H1 (cell line): ENCODE measurements around the gene TEX26. TPM values are rescaled to one million over a fixed set of nuclear protein-coding genes. Genes with fewer than 3 reads are reported as not detected.

Experiments
- CTCF ChIA-PET: fragments of 300-600 bp; sonication (Branson Sonifier 250); formaldehyde crosslinking; loops from one replicate; lab custom pipeline; 2021; ENCODE audit not compliant: partially characterized antibody; lab: Charles Lee
- POLR2A ChIA-PET: fragments of 300-600 bp; sonication (Branson Sonifier 250); formaldehyde crosslinking; loops from one replicate; lab custom pipeline; 2021; ENCODE audit warnings: inconsistent platforms; ENCODE audit not compliant: partially characterized antibody; lab: Charles Lee
- DNase-seq, 2 experiments: peaks; one replicate each; pipeline versions ENCODE4 v3.0.0 to v3.0.0-alpha.2; 2010 to 2022; ENCODE audit warnings: low spot score in 2 of 2, low read depth in 1 of 2, mixed read lengths in 1 of 2
- FAIRE-seq: peaks from 2 replicates; lab custom pipeline; 2011; peaks lifted over from hg19 to GRCh38; lab: Jason Lieb, UNC
- H2AFZ ChIP-seq: 2 replicates; pipeline ENCODE4 v1.8.1; 2012; ENCODE audit warnings: low read length, inconsistent platforms
- H2AK5ac ChIP-seq: 2 replicates; pipeline ENCODE4 v1.6.1; 2013; ENCODE audit warnings: low read depth, low read length
- H2BK120ac ChIP-seq: replicated peaks from 2 replicates; pipeline ENCODE3; 2013; ENCODE audit warnings: low read depth, low read length, inconsistent platforms
- H2BK12ac ChIP-seq: 2 replicates; pipeline ENCODE4 v1.6.1; 2013; ENCODE audit warnings: low read depth, low read length
- H2BK15ac ChIP-seq: 2 replicates; pipeline ENCODE4 v1.6.1; 2013; ENCODE audit warnings: low read length
- H2BK20ac ChIP-seq: 2 replicates; pipeline ENCODE4 v1.6.1; 2013; ENCODE audit warnings: low read length
- H2BK5ac ChIP-seq: 2 replicates; pipeline ENCODE4 v1.6.1; 2013; ENCODE audit warnings: low read depth, low read length
- H3K14ac ChIP-seq: 2 replicates; pipeline ENCODE4 v1.6.1; 2013; ENCODE audit warnings: inconsistent platforms; ENCODE audit not compliant: insufficient read length
- H3K18ac ChIP-seq: 2 replicates; pipeline ENCODE4 v1.6.1; 2013; ENCODE audit warnings: low read length; ENCODE audit errors: extremely low read depth
- H3K23ac ChIP-seq: 2 replicates; pipeline ENCODE4 v1.6.1; 2013; ENCODE audit warnings: inconsistent platforms; ENCODE audit not compliant: insufficient read length
- H3K23me2 ChIP-seq: 2 replicates; pipeline ENCODE4 v1.6.1; 2013; ENCODE audit warnings: low read depth, low read length
- H3K27ac ChIP-seq: 2 replicates; pipeline ENCODE4 v1.6.1; 2011; ENCODE audit warnings: low read depth, low read length, inconsistent platforms
- H3K27me3 ChIP-seq, 4 experiments: replicated peaks in 1 of 4; 1 replicate in 1 of 4; 2 replicates in 3 of 4; pipeline versions ENCODE4 v1.6.1 to v1.8.1; 2011 to 2013; ENCODE audit warnings: low read length in 3 of 4, mild to moderate bottlenecking in 3 of 4, inconsistent platforms in 2 of 4, mixed read lengths in 2 of 4, moderate library complexity in 1 of 4; ENCODE audit not compliant: control insufficient read depth in 3 of 4, insufficient read depth in 3 of 4; ENCODE audit errors: extremely low read depth in 1 of 4
- H3K36me3 ChIP-seq, 4 experiments: 2 replicates each; pipeline versions ENCODE4 v1.6.1 to v1.8.1; 2011 to 2013; ENCODE audit warnings: mild to moderate bottlenecking in 4 of 4, low read length in 3 of 4, moderate library complexity in 2 of 4, control low read depth in 1 of 4, inconsistent platforms in 1 of 4; ENCODE audit not compliant: insufficient read depth in 4 of 4, control insufficient read depth in 2 of 4
- H3K4ac ChIP-seq: replicated peaks from 2 replicates; pipeline ENCODE3; 2013; ENCODE audit warnings: low read length, low read depth, mixed read lengths, inconsistent platforms; ENCODE audit not compliant: insufficient read length
- H3K4me1 ChIP-seq, 4 experiments: replicated peaks in 1 of 4; 1 replicate in 1 of 4; 2 replicates in 3 of 4; pipeline versions ENCODE4 v1.6.1 to v1.8.1; 2011 to 2013; ENCODE audit warnings: low read length in 3 of 4, inconsistent platforms in 2 of 4, mixed read lengths in 1 of 4; ENCODE audit not compliant: insufficient read depth in 4 of 4, control insufficient read depth in 3 of 4
- H3K4me2 ChIP-seq, 2 experiments: 2 replicates each; pipeline versions ENCODE4 v1.6.1 to v1.8.1; 2011 to 2013; ENCODE audit warnings: low read depth in 2 of 2, low read length in 2 of 2, control low read depth in 1 of 2, inconsistent platforms in 1 of 2, mild to moderate bottlenecking in 1 of 2; ENCODE audit not compliant: insufficient read depth in 1 of 2
- H3K4me3 ChIP-seq, 4 experiments: fragments of 200-600, 300-600 bp in 1 of 4; sonication (generic), shearing (Covaris generic), sonication (Bioruptor Twin) in 1 of 4; 2 replicates each; pipeline versions ENCODE4 v1.5.1 to v1.8.1; 2011 to 2016; ENCODE audit warnings: low read length in 4 of 4, low read depth in 3 of 4, control low read depth in 2 of 4, inconsistent platforms in 2 of 4, mild to moderate bottlenecking in 2 of 4, mixed read lengths in 1 of 4, moderate library complexity in 1 of 4; ENCODE audit not compliant: insufficient read depth in 2 of 4; ENCODE audit errors: extremely low read depth in 1 of 4
- H3K56ac ChIP-seq: replicated peaks from 2 replicates; pipeline ENCODE3; 2013; ENCODE audit warnings: low read depth, mild to moderate bottlenecking, mixed read lengths, low read length, inconsistent platforms; ENCODE audit not compliant: insufficient read length
- H3K79me1 ChIP-seq: 2 replicates; pipeline ENCODE4 v1.6.1; 2013; ENCODE audit warnings: low read depth, low read length, control low read depth
- H3K79me2 ChIP-seq, 2 experiments: 2 replicates each; pipeline versions ENCODE4 v1.6.1 to v1.8.1; 2012 to 2013; ENCODE audit warnings: low read length in 2 of 2, mild to moderate bottlenecking in 2 of 2, inconsistent platforms in 1 of 2; ENCODE audit not compliant: insufficient read depth in 2 of 2, control insufficient read depth in 1 of 2
- H3K9ac ChIP-seq, 4 experiments: replicated peaks in 1 of 4; 1 replicate in 1 of 4; 2 replicates in 3 of 4; pipeline versions ENCODE4 v1.6.1 to v1.8.1; 2011 to 2013; ENCODE audit warnings: low read depth in 3 of 4, low read length in 3 of 4, control low read depth in 2 of 4, mild to moderate bottlenecking in 2 of 4, moderate library complexity in 2 of 4, inconsistent platforms in 1 of 4; ENCODE audit errors: extremely low read depth in 1 of 4
- H3K9me3 ChIP-seq, 2 experiments: 2 replicates each; pipeline versions ENCODE4 v1.6.1 to v1.8.1; 2012 to 2013; ENCODE audit warnings: mild to moderate bottlenecking in 2 of 2, moderate library complexity in 2 of 2, control low read depth in 1 of 2, inconsistent platforms in 1 of 2, low read depth in 1 of 2, low read length in 1 of 2, mixed read lengths in 1 of 2; ENCODE audit not compliant: insufficient read depth in 2 of 2
- H4K20me1 ChIP-seq, 2 experiments: replicated peaks in 1 of 2; 2 replicates each; pipeline versions ENCODE3 to v1.8.1; 2011 to 2013; ENCODE audit warnings: inconsistent platforms in 2 of 2, low read length in 2 of 2, mild to moderate bottlenecking in 1 of 2; ENCODE audit not compliant: insufficient read depth in 2 of 2, control insufficient read depth in 1 of 2
- H4K5ac ChIP-seq: 2 replicates; pipeline ENCODE4 v1.6.1; 2013; ENCODE audit warnings: low read length, low read depth, mixed read lengths, inconsistent platforms; ENCODE audit not compliant: insufficient read length
- H4K8ac ChIP-seq: 2 replicates; pipeline ENCODE4 v1.8.0; 2013; ENCODE audit warnings: mild to moderate bottlenecking, moderate library complexity, low read length, inconsistent platforms; ENCODE audit not compliant: insufficient read depth; ENCODE audit errors: extremely low read depth
- H4K91ac ChIP-seq: replicated peaks from 2 replicates; pipeline ENCODE3; 2013; ENCODE audit warnings: low read length, mixed read lengths, inconsistent platforms; ENCODE audit not compliant: insufficient read length
- CHD2 ChIP-seq: IDR thresholded peaks from 2 replicates; pipeline ENCODE4 v1.6.1; 2012; ENCODE audit warnings: low read length, improper control_type of control experiment
- KDM1A ChIP-seq: fragments of 200-600, 300-600 bp; sonication (generic); IDR thresholded peaks from 2 replicates; pipeline ENCODE4 v1.7.1; 2016; ENCODE audit warnings: mild to moderate bottlenecking, low read length, borderline replicate concordance
- KDM4A ChIP-seq: IDR thresholded peaks from one replicate; pipeline ENCODE4 v1.7.1; 2012; ENCODE audit warnings: low read depth, mild to moderate bottlenecking, moderate library complexity, low read length, inconsistent platforms; ENCODE audit not compliant: severe bottlenecking
- MAX ChIP-seq: IDR thresholded peaks from 2 replicates; pipeline ENCODE4 v1.6.1; 2012; ENCODE audit warnings: inconsistent platforms
- SRF ChIP-seq: IDR thresholded peaks from 2 replicates; pipeline ENCODE4 v1.6.1; 2011; ENCODE audit warnings: mild to moderate bottlenecking, low read depth, low read length, moderate library complexity
- ZNF274 ChIP-seq: IDR thresholded peaks from 2 replicates; pipeline ENCODE4 v1.7.0; 2012; ENCODE audit warnings: low read length, borderline replicate concordance; ENCODE audit errors: extremely low read depth
- WGBS, 2 experiments: shearing (Covaris generic) in 1 of 2; methylation state at CpG; one replicate each; pipeline versions ENCODE4 v1.1.6 to v1.1.7; 2013 to 2015; ENCODE audit warnings: low lambda C conversion rate in 2 of 2, mixed read lengths in 2 of 2, inconsistent platforms in 1 of 2, low coverage in 1 of 2, missing lambda C conversion rate in 1 of 2; ENCODE audit not compliant: insufficient replicate concordance in 2 of 2, insufficient coverage in 1 of 2, insufficient read length in 1 of 2; ENCODE audit errors: extremely low coverage in 1 of 2, missing lambda C conversion rate in 1 of 2; 5-methylcytosine and 5-hydroxymethylcytosine counted together
- polyA plus RNA-seq, 7 experiments: library from polyadenylated mRNA; depleted of rRNA in 3 of 7; stranded (reverse) in 5 of 7; unstranded in 2 of 7; fragments of >200 nt in 5 of 7; fragments of 200-250 nt in 2 of 7; gene quantifications; 1 replicate in 5 of 7; 2 replicates in 1 of 7; 4 replicates in 1 of 7; pipeline versions ENCODE4 v1.2.1 to v1.2.3, GENCODE V29; 2011 to 2013; ENCODE audit warnings: missing spikeins in 2 of 7, mixed read lengths in 2 of 7
- total RNA-seq: library from RNA; stranded (reverse); fragmentation: NEBNext Ultra II Directional; extraction: Animal tissue kit (Norgen Biotek cat#: 25700); gene quantifications from 2 replicates; pipeline ENCODE4 v1.2.1, GENCODE V29; 2021

Gene TEX26
- total and polyA plus RNA-seq, 2 of the 8 experiments (the other 6 are each of a cell fraction or from before 2014, with no cell fraction given), result not detected

GRCh38 chr13:30906411-30907051 is 25.9 kb upstream of the TEX26 start:
- peaks cover 12% of the 10 kb centered on the region for H3K23me2 ChIP-seq
- ChIA-PET CTCF (interaction anchor here (0.9 to 2.8 kb wide), 8 partner anchors 14 to 137 kb away, joined by 3 to 17 read pairs (median 4); no protein-coding TSS in a partner anchor), POLR2A (interaction anchor here (1.0 to 1.1 kb wide), 2 partner anchors 22 to 43 kb away, joined by 3 to 4 read pairs; no protein-coding TSS in a partner anchor)
- H3K4me1 ChIP-seq, result no peaks in the 10 kb centered on the region
- no peak for FAIRE-seq
- no peak overlapping the region; the same call in 1 of the 2 replicates for H3K18ac ChIP-seq
- H2BK12ac ChIP-seq, result 0 out of 2 replicates have a peak overlapping the region, but pooled peaks have one; percentile 5
- H3K9ac ChIP-seq, result no peak overlapping the region
- TF ChIP-seq KDM4A (peak; percentile 24), MAX (no peak), CHD2 (no peak), SRF (no peak), ZNF274 (no peak), KDM1A (no peak)
- no peak overlapping the region for H3K23ac ChIP-seq
- H3K4ac ChIP-seq, result no peak overlapping the region
- no peaks in the 10 kb centered on the region for H3K9me3 ChIP-seq
- H3K79me2 ChIP-seq, result no peaks in the 10 kb centered on the region
- no peak overlapping the region for H4K91ac ChIP-seq
- H2BK120ac ChIP-seq, result no peak overlapping the region
- no peak overlapping the region for H2AK5ac ChIP-seq
- H2BK5ac ChIP-seq, result no peak overlapping the region
- peak overlapping the region; percentile 13 to 83; a peak in 3 of 4 replicates for H3K4me2 ChIP-seq
- H3K27me3 ChIP-seq, result peaks cover 0 to 14% (median 1%) of the 10 kb centered on the region in 4 experiments; a peak in 3 of 7 replicates
- H2BK15ac ChIP-seq, result no peak overlapping the region
- H4K20me1 ChIP-seq, result no peaks in the 10 kb centered on the region
- H3K36me3 ChIP-seq, result no peaks in the 10 kb centered on the region
- no peak overlapping the region for H2AFZ ChIP-seq
- H3K4me3 ChIP-seq, result peak overlapping the region in 2 of 4 experiments; percentile 28 to 42; a peak in 3 of 8 replicates
- H3K14ac ChIP-seq, result no peak overlapping the region
- no peak overlapping the region for H4K5ac ChIP-seq
- H3K27ac ChIP-seq, result no peak overlapping the region
- no peaks in the 10 kb centered on the region for H3K79me1 ChIP-seq
- H4K8ac ChIP-seq, result peak overlapping the region; percentile 42; the same call in 1 of the 2 replicates
- H3K56ac ChIP-seq, result no peak overlapping the region
- H2BK20ac ChIP-seq, result no peak overlapping the region
- peak in 1 of 2 experiments; percentile 55 for DNase-seq
- 87% methylated on average over 32 of the region's 60 CpGs; no CpG with 5 or more reads in 1 of the 2 experiments for WGBS, 2 experiments
